ENCODE measurements around the gene TNS2. TPM values are rescaled to one million over a fixed set of nuclear protein-coding genes. Genes with fewer than 3 reads are reported as not detected.

TNS2 gene
- total RNA-seq, 1 experiment from 2014 or later: 11.5 TPM

DNA sequence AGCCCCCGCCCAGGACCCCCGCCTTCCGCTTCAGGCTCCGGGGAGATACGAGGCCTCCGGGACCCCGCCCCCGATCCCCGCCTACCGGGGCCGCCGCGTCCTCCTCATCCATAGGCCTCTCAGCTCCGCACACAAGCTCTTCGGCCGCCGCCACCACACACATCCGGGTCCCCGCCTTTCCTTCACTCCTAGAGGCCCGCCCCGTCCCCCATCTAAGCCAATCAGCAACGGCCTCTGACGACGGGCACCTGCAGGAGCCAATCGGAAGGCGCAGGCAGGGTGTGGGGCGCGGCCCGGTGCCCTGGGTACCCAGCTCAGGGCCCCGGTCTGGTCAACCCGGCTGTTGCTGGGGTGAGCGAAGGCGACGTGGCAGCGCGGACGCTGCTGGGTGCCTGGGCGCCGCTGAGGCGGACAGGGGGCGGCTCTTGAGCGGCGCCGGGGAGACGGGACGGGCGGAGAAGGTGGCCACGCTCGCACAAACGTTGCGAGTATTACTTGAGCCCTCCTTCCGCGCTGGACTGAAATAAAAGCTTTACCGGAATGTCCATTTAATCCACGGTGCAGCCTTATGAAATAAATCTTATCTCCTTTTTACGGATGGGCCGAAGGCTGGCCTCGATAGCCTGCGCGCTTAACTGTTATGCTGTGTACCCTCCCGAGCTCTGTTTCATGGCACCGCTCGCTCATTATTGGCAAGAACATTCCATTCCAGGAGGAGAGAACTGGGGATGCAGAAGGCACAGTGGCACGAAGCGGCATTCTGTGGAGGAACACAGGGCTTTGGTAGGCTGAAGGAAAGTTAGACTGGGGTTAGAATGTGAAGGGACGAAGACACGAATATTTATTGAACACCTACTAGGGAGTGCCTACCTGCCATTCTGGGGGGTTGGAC is 29.6 kb downstream of the TNS2 start, which contains the start of gene SPRYD3:
SPRYD3 (minus strand) TSS at position 165 of the 892 bp plus-strand sequence; CDS start at position 108, 57 bp downstream.
- TSS peak; percentile 94 for BruUV-seq (replicated peaks)
- H3K9me3 ChIP-seq (ENCODE audit: insufficient read depth, low read depth): no peaks in the 10 kb centered on the region
- no peaks in the 10 kb centered on the region for H4K20me1 ChIP-seq (ENCODE audit: insufficient read depth)
- intact Hi-C loops (cut with micrococcal nuclease; ENCODE audit: unreplicated experiment): loop anchor here (2.0 kb wide), 2 partner anchors 19 to 31 kb away; no protein-coding TSS in a partner anchor
- peak within 1 kb of the TSS; percentile 100 for H3K4me2 ChIP-seq
- no peak for TF ChIP-seq EZH2 (IDR thresholded peaks at IDR 0.05; ENCODE audit: low read depth)
- TF ChIP-seq CTCF (conservative IDR thresholded peaks at IDR 0.05): no peak
- peaks cover 18% of the 10 kb centered on the region; the same call in 1 of the 2 replicates for H3K79me2 ChIP-seq (ENCODE audit: low read depth)
- H3K4me1 ChIP-seq (replicated peaks; ENCODE audit: insufficient read depth): peaks cover 25% of the 10 kb centered on the region
- no peaks in the 10 kb centered on the region for H3K9me2 ChIP-seq (ENCODE audit: insufficient read depth)
- peak within 1 kb of the TSS; percentile 80 for H3K27ac ChIP-seq
- peak within 1 kb of the TSS; percentile 94 for H3K4me3 ChIP-seq
- H2AFZ ChIP-seq: peak within 1 kb of the TSS; percentile 94
- peaks cover 28% of the 10 kb centered on the region for H3F3A ChIP-seq (ENCODE audit: insufficient read depth, low read depth)
- no peaks in the 10 kb centered on the region for H3K27me3 ChIP-seq (ENCODE audit: insufficient read depth, low read depth)
- DNase-seq: peak; percentile 91 to 99
- H3K36me3 ChIP-seq (ENCODE audit: low read depth): no peaks in the 10 kb centered on the region
- CTCF ChIA-PET: interaction anchor here (0.6 to 2.7 kb wide), 5 partner anchors 14 to 242 kb away, joined by 4 to 16 read pairs (median 5); partner anchors contain the start of genes AAAS and IGFBP6
- POLR2A ChIA-PET (ENCODE audit: unreplicated experiment): interaction anchor here (0.5 to 2.1 kb wide), 20 partner anchors 13 to 1119 kb away, joined by 3 to 26 read pairs (median 7); partner anchors contain the start of genes CSAD, TARBP2 and ZNF740

DNA sequence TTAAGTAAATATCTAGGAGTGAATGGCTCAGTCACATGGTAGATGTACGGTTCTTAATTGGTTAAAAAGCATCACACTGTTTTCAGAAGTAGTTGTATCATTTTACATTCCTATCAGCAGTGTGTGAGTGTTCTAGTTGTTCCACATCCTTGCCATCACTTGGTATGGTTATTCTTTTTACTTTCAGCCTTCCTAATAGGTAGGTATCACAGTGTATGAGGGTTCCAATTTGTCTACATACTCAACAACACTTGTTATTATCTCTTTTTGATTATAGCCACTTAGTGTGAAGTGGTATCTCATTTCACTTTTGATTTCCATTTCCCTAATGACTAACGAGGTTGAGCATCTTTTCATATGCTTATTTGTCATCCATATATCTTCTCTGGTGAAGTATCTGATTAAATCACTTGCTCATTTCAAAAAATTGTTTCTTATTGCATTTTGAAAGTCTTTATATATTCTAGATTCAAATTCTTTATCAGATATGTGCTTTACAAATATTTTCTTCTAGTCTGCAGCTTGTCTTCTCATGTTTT is 32.8 kb downstream of the TNS2 start:
- Histone ChIP-seq H3K9me3 (ENCODE audit: insufficient read depth, low read depth) (no peaks in the 10 kb centered on the region), H3F3A (ENCODE audit: insufficient read depth, low read depth) (peaks cover 28% of the 10 kb centered on the region), H3K36me3 (ENCODE audit: low read depth) (no peaks in the 10 kb centered on the region), H3K4me1 (replicated peaks; ENCODE audit: insufficient read depth) (peaks cover 24% of the 10 kb centered on the region), H4K20me1 (ENCODE audit: insufficient read depth) (no peaks in the 10 kb centered on the region), H3K4me2 (no peak overlapping the region), H2AFZ (no peak overlapping the region), H3K4me3 (no peak overlapping the region), H3K27me3 (ENCODE audit: insufficient read depth, low read depth) (no peaks in the 10 kb centered on the region), H3K79me2 (ENCODE audit: low read depth) (peaks cover 10% of the 10 kb centered on the region; the same call in 1 of the 2 replicates), H3K27ac (no peak overlapping the region), H3K9me2 (ENCODE audit: insufficient read depth) (no peaks in the 10 kb centered on the region)
- CTCF ChIA-PET: no interaction called here
- intact Hi-C loops (cut with micrococcal nuclease; ENCODE audit: unreplicated experiment): no loop called here
- POLR2A ChIA-PET (ENCODE audit: unreplicated experiment): no interaction called here
- TF ChIP-seq CTCF (conservative IDR thresholded peaks at IDR 0.05): no peak
- TF ChIP-seq EZH2 (IDR thresholded peaks at IDR 0.05; ENCODE audit: low read depth): no peak
- no peak for DNase-seq
- no TSS peak for BruUV-seq (replicated peaks)

DNA sequence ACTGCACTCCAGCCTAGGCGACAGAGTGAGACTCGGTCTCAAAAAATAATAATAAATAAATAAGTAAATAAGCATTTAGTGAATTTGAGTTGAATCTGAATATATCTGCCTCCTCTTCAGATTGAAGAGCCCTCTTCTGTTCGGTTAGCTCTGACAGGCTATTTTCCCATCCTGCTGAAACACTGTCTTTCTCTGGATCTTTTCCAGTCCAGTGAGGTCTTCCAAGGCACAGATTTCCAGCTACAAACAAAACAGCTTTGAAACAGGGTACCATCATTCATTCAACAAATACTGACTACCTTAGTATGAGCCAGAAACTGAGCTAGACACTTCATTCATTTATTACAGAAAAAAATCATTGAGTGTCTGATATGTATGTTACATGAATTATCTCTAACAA is 36.5 kb downstream of the TNS2 start:
- no peak overlapping the region for H2AFZ ChIP-seq
- TF ChIP-seq CTCF (conservative IDR thresholded peaks at IDR 0.05) (no peak), EZH2 (IDR thresholded peaks at IDR 0.05; ENCODE audit: low read depth) (no peak)
- CTCF ChIA-PET: no interaction called here

More for the DNA sequence above, 36.5 kb downstream of the TNS2 start:
- Histone ChIP-seq H3K4me2 (no peak overlapping the region), H3K79me2 (ENCODE audit: low read depth) (no peaks in the 10 kb centered on the region), H3K36me3 (ENCODE audit: low read depth) (no peaks in the 10 kb centered on the region), H4K20me1 (ENCODE audit: insufficient read depth) (no peaks in the 10 kb centered on the region), H3K27ac (no peak overlapping the region), H3K4me1 (replicated peaks; ENCODE audit: insufficient read depth) (no peaks in the 10 kb centered on the region), H3K9me2 (ENCODE audit: insufficient read depth) (no peaks in the 10 kb centered on the region), H3K27me3 (ENCODE audit: insufficient read depth, low read depth) (no peaks in the 10 kb centered on the region), H3K4me3 (no peak overlapping the region), H3K9me3 (ENCODE audit: insufficient read depth, low read depth) (no peaks in the 10 kb centered on the region), H3F3A (ENCODE audit: insufficient read depth, low read depth) (no peaks in the 10 kb centered on the region)
- intact Hi-C loops (cut with micrococcal nuclease; ENCODE audit: unreplicated experiment): no loop called here
- DNase-seq: no peak
- POLR2A ChIA-PET (ENCODE audit: unreplicated experiment): interaction anchor here (0.6 kb wide), 1 partner anchor 94 kb away, joined by 4 read pairs; the partner anchor contains the start of gene ZNF740
- no TSS peak for BruUV-seq (replicated peaks)

Measured in PC-9 (cell line).